ENCODE data around the gene THAP2.

DNA sequence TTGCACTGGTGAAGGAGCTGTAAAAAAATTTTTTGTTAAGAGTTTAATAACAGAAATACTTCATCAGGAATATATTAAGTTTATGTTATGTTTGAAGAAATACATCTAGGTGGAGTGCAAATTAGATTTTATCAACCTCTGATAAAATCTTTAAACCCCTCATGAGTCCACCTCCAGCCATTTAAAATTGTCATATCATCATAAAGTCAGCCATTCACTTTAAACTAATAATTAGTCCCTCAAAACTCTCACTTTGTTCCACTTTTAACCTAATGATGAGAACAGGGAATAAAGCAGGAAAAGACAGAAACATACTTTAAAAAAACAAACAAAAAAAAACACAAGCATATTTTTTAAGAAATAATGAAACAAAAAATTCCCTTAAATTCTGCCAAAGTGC lies 25.6 kb upstream of the THAP2 start:
- TF ChIP-seq, protein P1, sequence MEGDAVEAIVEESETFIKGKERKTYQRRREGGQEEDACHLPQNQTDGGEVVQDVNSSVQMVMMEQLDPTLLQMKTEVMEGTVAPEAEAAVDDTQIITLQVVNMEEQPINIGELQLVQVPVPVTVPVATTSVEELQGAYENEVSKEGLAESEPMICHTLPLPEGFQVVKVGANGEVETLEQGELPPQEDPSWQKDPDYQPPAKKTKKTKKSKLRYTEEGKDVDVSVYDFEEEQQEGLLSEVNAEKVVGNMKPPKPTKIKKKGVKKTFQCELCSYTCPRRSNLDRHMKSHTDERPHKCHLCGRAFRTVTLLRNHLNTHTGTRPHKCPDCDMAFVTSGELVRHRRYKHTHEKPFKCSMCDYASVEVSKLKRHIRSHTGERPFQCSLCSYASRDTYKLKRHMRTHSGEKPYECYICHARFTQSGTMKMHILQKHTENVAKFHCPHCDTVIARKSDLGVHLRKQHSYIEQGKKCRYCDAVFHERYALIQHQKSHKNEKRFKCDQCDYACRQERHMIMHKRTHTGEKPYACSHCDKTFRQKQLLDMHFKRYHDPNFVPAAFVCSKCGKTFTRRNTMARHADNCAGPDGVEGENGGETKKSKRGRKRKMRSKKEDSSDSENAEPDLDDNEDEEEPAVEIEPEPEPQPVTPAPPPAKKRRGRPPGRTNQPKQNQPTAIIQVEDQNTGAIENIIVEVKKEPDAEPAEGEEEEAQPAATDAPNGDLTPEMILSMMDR (conservative IDR thresholded peaks at IDR 0.05; ENCODE audit: low read depth in 2 of 2), result no peak
- TF ChIP-seq EZH2 (IDR thresholded peaks at IDR 0.05; ENCODE audit: low read depth, unreplicated experiment) (no peak), POLR2AphosphoS5 (IDR thresholded peaks at IDR 0.05; ENCODE audit: low read depth) (no peak), REST (IDR thresholded peaks at IDR 0.05; ENCODE audit: unreplicated experiment) (no peak), EZH2phosphoT487 (IDR thresholded peaks at IDR 0.05; ENCODE audit: unreplicated experiment) (no peak), ZNF331 (CRISPR knock-in tag; IDR thresholded peaks at IDR 0.05; ENCODE audit: low read depth) (no peak), CREB1 (CRISPR knock-in tag; IDR thresholded peaks at IDR 0.05; ENCODE audit: low read depth) (no peak), ETS1 (IDR thresholded peaks at IDR 0.05) (no peak), ZNF114 (CRISPR knock-in tag; IDR thresholded peaks at IDR 0.05) (no peak), JUNB (IDR thresholded peaks at IDR 0.05; ENCODE audit: unreplicated experiment) (no peak)

Measured in GM23338 (cell line).